NCI-H146 (cell line): ENCODE measurements around the gene TCF4.
A peak's percentile ranks its signal among the peaks of the same experiment; 100 is the strongest.

Experiments
- DNase-seq: peaks from one replicate; lab custom pipeline; 2025; lab: John Stamatoyannopoulos, UW

The TCF4 gene

GRCh38 chr18:55439056-55439455, 148.9 kb downstream of the TCF4 start:
- DNase-seq, result no peak

- DNase-seq, result no peak
Observed at GRCh38 chr18:55435592-55435991, 152.4 kb downstream of the TCF4 start.

- DNase-seq, result no peak
Observed at GRCh38 chr18:55433648-55434047, 154.3 kb downstream of the TCF4 start.

DNA sequence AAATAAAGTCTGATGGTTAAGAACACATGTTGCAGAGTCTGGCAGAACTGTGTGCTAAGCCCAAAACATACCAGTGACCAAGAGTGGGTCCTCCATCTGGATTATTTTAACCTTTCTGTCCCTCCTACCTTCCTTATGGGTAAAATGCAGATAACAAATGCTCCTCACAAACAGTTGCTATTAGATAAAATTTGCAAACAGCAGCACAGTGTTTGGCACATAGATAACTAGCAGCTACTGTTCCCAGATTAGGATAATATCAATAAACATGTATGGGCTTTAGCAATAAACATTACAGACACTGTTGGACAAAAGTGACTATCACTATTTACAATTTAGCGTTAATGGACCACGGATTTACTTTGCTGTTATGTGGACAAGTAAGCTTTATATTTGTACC, 154.9 kb downstream of the TCF4 start:
- no peak for DNase-seq

DNA sequence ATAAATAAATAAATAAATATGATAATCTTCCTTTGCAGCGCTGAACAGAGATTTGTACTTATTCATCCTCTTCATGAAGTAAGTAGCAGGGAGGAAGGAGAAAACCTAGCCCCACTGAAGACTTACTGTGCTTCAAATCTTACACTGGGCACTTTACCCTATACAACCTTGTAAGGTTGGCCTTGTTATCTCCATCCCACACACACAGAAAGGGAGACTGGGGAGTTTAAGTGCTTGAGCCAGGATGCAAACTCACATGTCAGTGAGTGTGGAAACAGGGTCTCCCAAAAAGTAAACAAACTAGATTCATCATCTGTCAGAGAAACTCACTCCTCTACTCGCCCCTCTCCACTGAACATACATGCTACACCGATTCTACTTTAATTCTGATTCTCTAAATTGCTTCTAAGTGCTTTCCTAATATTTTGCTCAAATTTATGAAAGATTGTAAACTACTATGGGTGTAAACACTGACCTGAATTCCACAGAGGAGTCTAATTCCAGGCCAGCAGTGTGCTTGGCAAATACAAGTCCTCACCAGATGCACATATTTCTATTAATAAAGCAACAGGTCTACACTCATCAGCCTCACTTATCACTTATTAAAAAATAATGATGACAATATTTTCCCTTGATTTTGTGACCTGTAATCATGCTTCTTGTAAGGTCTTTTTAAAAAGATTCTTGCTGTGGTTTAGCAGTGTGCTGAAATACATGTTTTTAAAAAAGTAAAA, 155.5 kb downstream of the TCF4 start:
- no peak for DNase-seq

DNA sequence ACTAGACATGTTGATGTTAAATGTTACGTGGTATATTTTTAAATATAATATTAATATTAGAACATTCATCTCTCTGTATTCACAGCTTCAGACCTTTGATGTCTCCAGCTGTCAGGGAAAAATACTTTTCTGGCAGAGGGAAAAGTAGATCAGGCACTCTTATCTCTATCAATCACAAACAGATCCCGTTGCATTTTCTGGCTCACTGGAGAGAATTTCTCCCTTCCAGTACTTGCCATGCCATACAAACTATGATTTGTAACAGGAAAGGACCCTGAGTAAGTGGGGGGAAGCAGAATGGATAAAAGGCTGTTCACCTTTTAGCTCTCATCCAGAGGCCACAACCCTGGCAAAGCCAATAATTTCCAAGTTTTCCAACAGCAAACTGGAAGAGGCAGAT, 158.0 kb downstream of the TCF4 start:
- no peak for DNase-seq

GRCh38 chr18:55427951-55428350, 160.0 kb downstream of the TCF4 start:
- no peak for DNase-seq

GRCh38 chr18:55425698-55426097, 162.3 kb downstream of the TCF4 start:
- DNase-seq, result peak; percentile 69

DNA sequence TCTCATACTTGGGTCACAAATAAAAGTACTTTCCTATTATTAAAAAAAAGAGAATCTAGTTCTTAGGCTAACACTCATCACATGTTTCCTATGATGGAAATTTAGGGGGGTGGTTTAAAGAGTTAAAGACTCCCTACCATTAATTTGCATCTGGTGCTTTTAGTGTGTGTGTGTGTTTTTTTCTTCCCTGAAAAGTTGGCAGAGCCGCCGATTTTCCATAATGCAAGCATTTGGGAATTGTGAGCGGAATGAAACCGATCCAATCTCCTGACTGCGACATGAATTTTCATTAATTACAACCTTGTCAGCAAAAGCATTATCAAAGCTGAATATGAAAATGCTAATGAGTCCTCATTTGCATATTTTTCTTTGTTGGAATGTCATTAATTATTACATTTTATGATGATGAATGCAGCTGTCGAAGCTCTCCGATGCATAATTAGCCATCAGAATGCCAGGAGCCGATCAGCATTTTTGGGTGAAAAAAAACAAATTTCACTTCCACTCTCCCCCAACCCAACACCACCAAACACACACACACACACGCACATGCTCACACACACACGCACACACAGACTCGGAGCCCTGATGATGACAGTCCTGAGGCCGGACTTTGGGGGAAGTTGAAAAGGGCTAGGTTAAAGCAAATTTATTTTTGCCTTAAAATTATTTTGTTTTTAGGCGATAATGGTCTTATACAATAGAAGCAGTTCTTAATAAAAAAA, 165.4 kb downstream of the TCF4 start:
- DNase-seq, result peak; percentile 76

DNA sequence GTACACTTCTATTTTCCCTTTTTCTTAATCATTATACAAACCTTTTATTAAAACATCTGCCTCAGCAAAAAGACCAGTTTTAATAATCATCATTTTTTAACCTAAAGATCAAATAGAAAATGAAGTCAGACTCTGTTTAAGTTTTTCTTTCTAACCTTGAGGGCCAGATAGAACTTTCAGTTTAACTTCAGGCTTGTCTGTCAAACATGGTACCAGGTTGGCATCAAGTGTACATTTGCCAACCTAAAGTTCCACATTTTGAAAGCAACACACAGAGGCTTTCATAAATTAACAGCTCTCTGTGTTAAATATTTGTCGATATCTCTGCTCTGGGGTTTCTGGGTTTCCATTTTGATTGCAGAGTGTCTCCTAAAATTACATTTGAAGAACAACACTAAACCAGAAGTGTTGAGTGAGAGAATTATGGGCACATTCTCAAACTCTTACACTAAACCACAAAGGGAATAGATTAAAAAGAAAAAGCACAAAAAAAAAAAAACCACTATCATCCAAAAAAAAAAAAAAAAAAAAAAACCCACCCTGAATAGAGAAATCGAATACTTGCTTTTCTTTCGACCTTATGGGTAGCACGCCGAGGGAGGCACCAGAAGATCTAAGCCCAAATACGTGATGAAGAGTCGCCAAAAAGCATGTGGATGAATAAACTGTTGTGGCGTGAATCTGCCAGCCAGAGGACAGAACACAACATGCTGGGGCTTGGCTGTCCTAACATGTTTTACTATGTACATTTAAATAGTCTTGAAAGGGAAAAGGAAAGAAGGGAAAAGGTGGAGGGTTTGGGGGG, 166.2 kb downstream of the TCF4 start:
- peak; percentile 75 for DNase-seq

DNA sequence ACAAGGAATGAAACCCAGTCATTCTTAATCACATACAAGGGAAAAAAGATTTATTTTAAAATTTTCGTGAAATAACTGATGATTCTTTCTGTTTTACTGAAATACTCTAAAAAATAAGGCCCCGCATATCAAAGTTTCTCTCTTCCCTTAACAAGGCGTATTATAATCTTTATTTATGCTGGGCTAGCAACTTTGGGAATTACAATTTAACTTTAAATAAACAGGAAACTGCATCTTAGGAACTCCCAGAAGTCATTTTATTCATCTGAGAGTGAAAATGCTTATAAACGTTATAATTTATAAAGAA, 166.7 kb downstream of the TCF4 start:
- no peak for DNase-seq

DNA sequence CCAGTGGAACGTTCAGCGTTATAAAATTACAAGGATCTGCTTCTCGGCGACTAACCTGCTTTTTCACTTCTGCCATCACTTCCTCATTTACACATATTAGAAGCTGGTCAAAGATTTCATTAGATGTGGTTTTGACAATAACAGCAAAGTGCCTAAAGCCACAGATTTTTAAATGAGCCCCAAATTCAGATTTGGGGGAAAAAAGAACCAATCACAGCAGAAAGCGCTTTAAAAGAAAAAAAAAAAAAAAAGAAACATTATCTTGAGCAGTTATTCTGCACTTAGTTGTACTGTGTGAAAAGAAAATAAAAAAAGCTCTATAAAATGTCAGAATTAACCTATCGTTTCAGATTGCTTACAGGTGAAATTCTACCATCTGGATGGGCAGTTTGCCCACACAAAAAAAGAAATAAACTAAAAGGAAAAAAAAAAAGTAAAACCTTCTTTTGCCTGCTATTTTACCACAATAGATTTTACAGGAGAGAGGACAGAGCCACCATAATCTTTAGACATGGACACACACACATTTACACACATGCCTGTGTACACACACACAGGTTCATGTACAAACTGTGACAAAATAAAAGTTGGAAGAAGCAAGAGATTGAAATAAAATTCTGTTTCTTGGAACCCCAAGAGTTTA, 167.2 kb downstream of the TCF4 start:
- no peak for DNase-seq

- peak; percentile 47 for DNase-seq
Observed at GRCh38 chr18:55419947-55420664, 167.9 kb downstream of the TCF4 start.

- peak; percentile 54 for DNase-seq
Observed at GRCh38 chr18:55419132-55419946, 168.7 kb downstream of the TCF4 start.

DNA sequence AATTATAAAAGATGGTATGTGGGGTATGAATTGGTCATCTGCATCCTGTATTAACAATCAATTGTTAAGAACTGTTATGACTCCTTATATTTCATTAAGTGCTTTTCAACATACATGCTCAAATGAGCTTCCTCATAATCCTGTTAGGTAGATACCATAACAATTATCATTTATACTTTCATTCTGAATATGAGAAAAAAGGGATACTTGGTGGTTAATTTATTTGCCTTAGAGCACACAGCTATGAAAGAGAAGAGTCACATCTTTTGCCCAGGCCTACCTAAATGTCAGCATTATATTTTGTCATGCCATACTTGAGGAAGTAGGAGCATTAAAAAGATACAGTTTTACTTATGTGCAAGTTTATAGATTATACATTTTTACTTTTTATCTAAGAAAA, 169.6 kb downstream of the TCF4 start:
- DNase-seq, result no peak

DNA sequence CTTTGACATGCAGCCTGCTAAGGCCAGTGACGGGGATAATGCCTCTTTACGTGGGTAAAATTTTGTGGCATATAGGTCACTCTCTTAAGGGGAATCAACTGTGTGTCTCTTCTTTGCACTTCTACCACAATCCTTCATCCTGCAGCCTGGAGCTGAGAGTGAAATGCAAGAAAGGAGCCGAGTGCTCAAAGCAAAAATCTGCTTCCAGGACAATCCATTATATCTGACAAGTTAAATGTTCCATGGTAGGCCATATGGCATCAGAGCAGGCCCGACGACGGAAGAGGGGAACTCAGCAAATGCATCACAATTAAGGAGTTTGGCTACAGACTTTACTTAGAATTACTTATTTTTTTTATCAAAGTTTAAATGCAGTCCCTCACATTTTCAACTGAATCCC, 171.2 kb downstream of the TCF4 start:
- DNase-seq, result no peak

DNA sequence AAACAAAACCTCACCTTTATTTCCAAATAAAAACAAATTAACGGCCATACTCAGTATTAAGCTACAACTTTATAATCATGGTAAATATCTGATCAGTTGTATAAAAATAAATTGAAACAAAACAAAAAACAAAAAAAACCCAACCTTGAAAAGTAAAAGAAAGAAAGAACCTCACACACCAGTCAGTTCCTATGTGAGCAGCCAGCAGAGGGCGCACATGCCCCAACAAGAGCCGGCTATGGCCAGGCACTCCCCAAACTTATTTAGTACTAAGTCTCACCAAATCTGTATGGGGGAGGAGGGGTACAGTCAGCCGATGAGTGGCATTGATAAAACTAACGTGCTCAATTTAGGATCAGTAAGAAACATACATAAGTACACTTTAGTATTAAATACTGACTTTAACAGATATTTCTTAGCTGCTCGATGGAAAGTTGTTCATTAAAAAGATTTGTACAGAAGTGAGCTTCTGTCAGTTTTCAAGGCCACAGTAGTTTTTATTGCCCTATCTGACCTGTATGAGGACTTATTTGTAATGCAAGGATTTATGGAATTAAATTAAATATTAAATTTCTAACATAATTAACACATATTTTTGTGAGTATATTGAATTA, 172.6 kb downstream of the TCF4 start:
- peak; percentile 89 for DNase-seq

GRCh38 chr18:55414475-55414874, 173.5 kb downstream of the TCF4 start:
- DNase-seq, result no peak

DNA sequence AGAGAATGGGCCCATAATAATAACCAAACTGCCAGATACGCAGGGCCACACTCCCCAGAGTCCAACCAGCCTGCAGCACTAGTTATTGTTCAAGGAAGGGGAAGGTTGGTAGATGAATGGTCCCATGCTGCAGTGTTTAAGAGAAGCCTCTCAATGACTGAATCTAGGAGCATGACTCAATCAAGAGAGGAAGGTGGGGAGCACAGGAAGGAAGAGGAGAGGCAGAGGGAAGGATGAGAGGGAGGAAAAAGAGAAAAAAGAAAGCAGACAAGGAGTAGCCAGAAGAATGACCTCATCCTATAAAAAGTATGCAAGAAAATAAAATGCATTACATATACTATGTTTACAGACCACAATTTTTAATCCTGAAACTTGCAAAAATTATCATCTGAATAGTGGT, 174.5 kb downstream of the TCF4 start:
- DNase-seq, result no peak

GRCh38 chr18:55407774-55408535, 180.0 kb downstream of the TCF4 start:
- DNase-seq, result peak; percentile 61
